Subcutaneous adipose tissue (tissue), 4 donors: Measurements from ENCODE around the gene AKAP6. TPM values are rescaled to one million over a fixed set of nuclear protein-coding genes. Genes with fewer than 3 reads are reported as not detected.

ENCODE experiments used
- CTCF ChIP-seq: fragments of 450-650 bp; IDR thresholded peaks from one replicate; pipeline ENCODE4 v1.5.1; 2016; ENCODE audit warnings: low read depth, mild to moderate bottlenecking, control low read depth, antibody characterized with exemption, moderate library complexity
- total RNA-seq, 4 donors: library from RNA; depleted of rRNA; stranded (reverse); fragments of >200 nt; gene quantifications; one replicate each; pipeline ENCODE4 v1.1.0, GENCODE V29; 2016

The AKAP6 gene
- total RNA-seq, 4 donors from 2014 or later = 0.65 to 6.5 (median 1.2) TPM

DNA sequence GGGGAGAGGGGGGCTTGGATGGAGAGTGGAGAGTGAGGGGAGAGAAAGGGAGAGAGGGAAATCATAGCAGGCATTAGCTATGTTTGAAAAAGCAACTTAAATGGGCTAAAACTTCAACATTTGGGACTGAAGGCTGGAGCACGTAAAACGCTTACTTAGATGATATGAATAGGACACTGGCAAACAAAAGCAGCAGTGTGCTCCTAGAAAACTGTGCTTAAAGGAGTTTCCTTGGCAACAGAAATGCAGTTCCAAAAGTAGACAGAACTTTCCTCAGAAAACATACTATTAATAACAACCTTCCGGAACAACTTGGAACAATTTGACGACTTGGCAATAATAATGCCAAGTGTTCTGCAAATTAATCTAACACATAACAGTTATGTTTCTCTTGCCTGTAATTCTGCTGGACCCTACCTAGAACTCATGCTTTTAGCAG, 374.1 kb downstream of the AKAP6 start:
- no peak for TF ChIP-seq CTCF

- no peak for TF ChIP-seq CTCF
Observed at GRCh38 chr14:32706721-32707519, 377.8 kb downstream of the AKAP6 start.

DNA sequence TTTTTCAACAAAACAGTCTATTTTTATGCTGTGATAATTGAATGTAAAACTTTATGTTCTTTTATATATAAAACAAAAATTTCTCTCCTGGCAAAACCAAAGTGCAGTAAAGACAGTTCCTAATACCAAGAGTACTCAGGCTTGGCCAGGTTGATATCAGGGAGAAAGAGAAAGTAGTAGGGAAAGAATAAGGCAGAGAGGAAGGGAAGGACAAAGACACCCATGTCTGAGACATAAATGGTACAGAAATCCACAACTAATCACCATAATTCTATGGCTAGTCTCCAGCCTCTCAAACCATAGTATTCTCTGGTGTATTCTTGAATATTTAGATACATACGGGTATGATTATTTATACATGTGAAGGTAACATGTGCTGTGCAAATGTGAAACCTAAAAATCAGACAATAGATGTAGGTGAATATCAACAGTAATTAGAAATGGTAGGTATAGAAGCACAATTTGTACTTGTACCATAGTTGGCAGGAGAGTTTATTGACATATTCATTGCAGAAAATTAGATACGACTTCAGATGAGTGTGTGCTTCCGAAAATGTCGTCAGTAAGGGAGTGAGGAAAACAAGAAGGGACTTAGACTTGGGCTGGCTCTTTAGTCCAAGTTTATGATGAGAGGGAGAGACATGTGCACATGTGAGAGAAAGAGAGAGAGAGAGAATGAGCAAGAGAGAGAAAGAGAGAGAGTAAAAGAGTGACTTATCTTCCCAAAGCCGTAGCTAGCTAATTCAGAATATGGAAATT, 378.8 kb downstream of the AKAP6 start:
- no peak for TF ChIP-seq CTCF

DNA sequence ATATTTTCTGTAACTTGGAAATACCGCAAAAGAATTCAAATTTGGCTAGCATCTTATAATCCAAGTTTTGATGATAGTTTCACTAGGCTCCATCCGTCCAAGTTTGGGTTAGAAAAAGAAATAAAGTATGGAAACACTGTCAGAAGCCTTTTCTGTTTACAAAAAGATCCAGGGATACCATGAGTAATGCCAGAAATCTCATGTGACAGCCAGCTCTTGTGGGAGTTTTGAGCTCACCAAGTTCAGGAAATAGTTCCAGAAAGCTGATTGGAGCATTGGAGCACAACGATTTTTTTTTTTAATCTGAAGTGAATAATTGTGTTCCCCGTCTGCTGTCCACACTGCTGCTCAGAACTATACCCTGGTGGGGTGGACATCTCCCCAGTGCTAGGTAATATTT, 379.9 kb downstream of the AKAP6 start:
- no peak for TF ChIP-seq CTCF

DNA sequence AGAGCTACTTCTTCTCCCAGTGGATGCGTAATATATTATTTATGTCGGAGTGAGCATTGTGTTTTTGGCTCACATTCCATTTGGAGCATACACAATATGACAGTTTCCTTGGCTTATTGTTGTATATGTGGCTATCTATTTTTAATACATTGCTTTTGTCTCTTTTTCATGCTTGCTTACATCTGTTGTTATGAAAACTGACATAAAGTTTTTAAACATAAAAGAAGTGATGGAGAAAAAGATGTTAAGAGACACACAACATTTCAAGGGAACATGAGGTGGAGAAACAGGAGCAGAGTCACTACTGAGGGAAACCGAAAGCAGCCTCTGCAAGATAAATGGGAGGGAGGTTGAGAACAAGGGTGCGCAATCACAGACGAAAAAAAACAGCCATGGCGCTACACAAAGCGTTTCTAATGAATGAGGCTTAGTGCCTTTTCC, 381.2 kb downstream of the AKAP6 start:
- TF ChIP-seq CTCF = no peak

DNA sequence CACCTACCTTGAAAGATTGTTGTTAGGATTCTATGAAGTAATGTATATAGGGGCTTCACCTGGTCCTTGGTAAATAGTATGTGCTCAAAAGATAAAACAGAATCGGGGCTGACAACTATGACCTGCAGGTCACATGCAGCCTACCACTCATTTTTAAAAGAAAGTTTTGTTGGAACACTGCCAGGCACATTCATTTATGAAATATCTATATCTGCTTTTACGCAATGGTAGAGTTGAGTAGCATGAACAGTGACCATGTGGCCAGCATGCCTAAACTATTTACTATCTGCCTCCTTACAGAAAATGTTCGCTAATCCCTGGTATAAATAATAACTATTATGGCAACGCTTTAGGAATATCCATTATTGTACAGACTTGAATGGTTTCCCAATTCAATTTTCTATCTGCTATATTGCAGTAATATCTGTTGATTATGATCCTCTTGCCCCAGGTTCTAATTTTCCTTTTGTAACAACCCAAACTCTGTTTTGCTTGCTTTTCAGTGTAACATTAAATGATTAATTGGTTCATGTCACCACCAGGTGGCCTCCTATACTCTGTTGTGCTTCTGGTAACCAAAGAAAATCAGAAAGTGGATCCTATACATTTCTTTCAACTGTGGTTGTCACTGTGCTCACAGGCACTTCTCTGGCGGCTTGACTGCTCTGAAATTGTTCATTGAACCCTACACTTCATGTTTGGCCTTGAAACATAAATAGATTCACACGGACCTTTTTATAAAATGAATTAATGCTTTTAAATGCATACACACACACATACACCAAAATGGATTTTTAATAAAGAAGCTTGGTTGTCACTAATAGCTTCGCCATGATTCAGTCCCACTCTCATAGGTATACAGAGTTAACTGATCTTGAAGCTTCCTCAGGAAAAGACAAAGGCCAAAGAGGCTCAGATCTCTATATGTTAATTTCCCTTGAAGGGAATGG, 381.9 kb downstream of the AKAP6 start:
- TF ChIP-seq CTCF = no peak
